ENCODE data around the gene CBR3.

DNA sequence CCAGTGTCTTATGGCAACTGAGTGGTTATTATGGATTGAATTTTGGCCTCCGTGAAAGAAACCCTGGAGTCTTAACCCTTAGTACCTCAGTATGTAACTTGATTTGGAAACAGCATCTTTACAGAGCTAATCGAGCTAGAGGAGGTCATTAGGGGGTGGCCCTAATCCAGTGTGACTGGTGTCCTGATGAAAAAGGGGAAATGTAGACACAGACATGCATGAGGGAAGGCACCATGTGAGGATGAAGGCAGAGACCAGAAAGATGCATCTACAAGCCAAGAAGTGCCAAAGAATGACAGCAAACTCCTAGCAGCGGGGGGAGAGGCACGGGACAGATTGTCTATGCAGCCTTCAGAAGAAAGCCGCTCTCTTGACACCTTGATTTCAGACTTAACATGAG, 36.5 kb downstream of the CBR3 start:
- TF ChIP-seq CTCF (conservative IDR thresholded peaks at IDR 0.05 in 1 of 2, IDR thresholded peaks at IDR 0.05 in 1 of 2; ENCODE audit: extremely low read depth in 1 of 2, insufficient read depth in 1 of 2, low read depth in 1 of 2, low read length in 2 of 2) (no peak), EZH2 (IDR thresholded peaks at IDR 0.05; ENCODE audit: borderline replicate concordance, low read length) (no peak)
